ENCODE measurements around the gene ERF. TPM values are rescaled to one million over a fixed set of nuclear protein-coding genes. Genes with fewer than 3 reads are reported as not detected.

Gene ERF
- polyA plus RNA-seq, 1 donor from 2014 or later = 3.8 TPM

GRCh38 chr19:42220751-42221097, 34.2 kb downstream of the ERF start:
- Histone ChIP-seq H3K36me3 (ENCODE audit: insufficient read depth, low read length) (no peaks in the 10 kb centered on the region), H3K9ac (ENCODE audit: low read length) (peak overlapping the region; percentile 76), H3K79me2 (replicated peaks; ENCODE audit: insufficient read depth, low read length) (peaks cover 18% of the 10 kb centered on the region), H3K4me2 (ENCODE audit: low read length) (peak overlapping the region; percentile 98), H3K27ac (ENCODE audit: low read length) (peak overlapping the region; percentile 74), H3K9me2 (ENCODE audit: insufficient read depth, low read length) (no peaks in the 10 kb centered on the region), H2AFZ (ENCODE audit: low read depth, low read length) (peak overlapping the region; percentile 53), H3K9me3 (ENCODE audit: low read length) (no peaks in the 10 kb centered on the region), H3K27me3 (ENCODE audit: insufficient read depth, low read depth, low read length) (no peaks in the 10 kb centered on the region), H3F3A (ENCODE audit: insufficient read depth, low read length, poor library complexity, severe bottlenecking) (peaks cover 7% of the 10 kb centered on the region), H4K20me1 (ENCODE audit: insufficient read depth) (peaks cover 3% of the 10 kb centered on the region), H3K4me3 (ENCODE audit: low read length) (peak overlapping the region; percentile 84)
- no peak for TF ChIP-seq SMC3 (conservative IDR thresholded peaks at IDR 0.05; ENCODE audit: poor library complexity)
- TF ChIP-seq MXI1 (conservative IDR thresholded peaks at IDR 0.05; ENCODE audit: poor library complexity, severe bottlenecking) = no peak
- TF ChIP-seq TAF1 (IDR thresholded peaks at IDR 0.05; ENCODE audit: low read depth) = no peak
- no peak for TF ChIP-seq RAD21 (conservative IDR thresholded peaks at IDR 0.05)
- TF ChIP-seq POLR2AphosphoS5 (IDR thresholded peaks at IDR 0.05) = no peak

DNA sequence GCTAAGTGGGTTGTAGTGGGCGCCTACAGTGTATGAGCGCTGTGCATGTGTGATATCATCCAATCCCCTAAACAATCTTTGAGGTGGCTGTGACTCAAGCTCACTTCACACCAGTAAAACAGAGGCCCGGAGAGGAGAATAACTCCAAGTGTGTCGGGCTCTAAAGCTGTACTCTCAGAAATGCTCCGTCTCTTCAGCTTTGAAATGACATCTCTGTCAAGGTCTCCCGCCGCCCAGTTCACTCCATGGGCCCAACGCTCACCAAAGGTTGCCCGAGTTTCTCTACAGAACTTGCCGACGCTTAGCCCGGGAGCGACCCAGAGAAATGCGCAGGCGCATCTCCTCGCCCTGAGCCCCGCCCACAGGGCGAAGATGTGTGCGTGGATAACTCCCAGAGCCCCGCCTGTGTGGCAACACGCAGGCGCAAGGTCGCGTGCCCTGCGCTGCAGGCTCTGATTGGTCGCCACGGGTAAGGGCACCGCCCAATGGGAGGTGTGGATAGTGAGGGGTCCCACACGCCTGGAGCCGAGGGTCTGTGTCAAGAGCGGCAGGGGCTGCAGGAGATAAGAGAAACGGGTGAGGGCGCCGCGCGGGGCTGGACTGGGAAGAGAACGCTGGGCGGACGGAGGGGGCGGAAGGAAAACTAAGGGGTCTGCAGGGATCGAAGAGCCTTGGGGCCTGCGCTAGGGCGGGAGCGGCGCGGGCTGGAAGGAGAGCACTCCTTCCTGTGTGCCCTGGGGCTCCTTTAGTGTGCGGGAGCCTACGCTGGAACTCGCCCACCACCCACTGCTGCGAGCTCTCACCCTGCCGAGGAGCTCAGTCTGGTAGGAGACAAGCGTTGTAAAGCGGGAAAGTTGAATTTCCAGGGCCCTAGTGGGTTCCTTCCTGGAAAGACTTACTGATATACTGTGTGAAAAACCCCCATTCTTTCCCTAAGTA, 34.8 kb downstream of the ERF start, which contains the start of gene ZNF526:
Gene ZNF526, plus strand, starts transcription at position 501 of the 939 bp plus-strand sequence. CDS start 4,092 bp downstream, outside the sequence.
- Histone ChIP-seq H4K20me1 (ENCODE audit: insufficient read depth) (peaks cover 8% of the 10 kb centered on the region), H3K79me2 (replicated peaks; ENCODE audit: insufficient read depth, low read length) (peaks cover 24% of the 10 kb centered on the region), H3K9me2 (ENCODE audit: insufficient read depth, low read length) (no peaks in the 10 kb centered on the region), H3F3A (ENCODE audit: insufficient read depth, low read length, poor library complexity, severe bottlenecking) (peaks cover 7% of the 10 kb centered on the region), H2AFZ (ENCODE audit: low read depth, low read length) (peak within 1 kb of the TSS; percentile 53), H3K4me2 (ENCODE audit: low read length) (peak within 1 kb of the TSS; percentile 98), H3K27ac (ENCODE audit: low read length) (peak within 1 kb of the TSS; percentile 74), H3K4me3 (ENCODE audit: low read length) (peak within 1 kb of the TSS; percentile 84), H3K9me3 (ENCODE audit: low read length) (no peaks in the 10 kb centered on the region), H3K27me3 (ENCODE audit: insufficient read depth, low read depth, low read length) (no peaks in the 10 kb centered on the region), H3K36me3 (ENCODE audit: insufficient read depth, low read length) (no peaks in the 10 kb centered on the region), H3K9ac (ENCODE audit: low read length) (peak within 1 kb of the TSS; percentile 76)
- peak; percentile 67 for TF ChIP-seq TAF1 (IDR thresholded peaks at IDR 0.05; ENCODE audit: low read depth)
- TF ChIP-seq, protein P1, sequence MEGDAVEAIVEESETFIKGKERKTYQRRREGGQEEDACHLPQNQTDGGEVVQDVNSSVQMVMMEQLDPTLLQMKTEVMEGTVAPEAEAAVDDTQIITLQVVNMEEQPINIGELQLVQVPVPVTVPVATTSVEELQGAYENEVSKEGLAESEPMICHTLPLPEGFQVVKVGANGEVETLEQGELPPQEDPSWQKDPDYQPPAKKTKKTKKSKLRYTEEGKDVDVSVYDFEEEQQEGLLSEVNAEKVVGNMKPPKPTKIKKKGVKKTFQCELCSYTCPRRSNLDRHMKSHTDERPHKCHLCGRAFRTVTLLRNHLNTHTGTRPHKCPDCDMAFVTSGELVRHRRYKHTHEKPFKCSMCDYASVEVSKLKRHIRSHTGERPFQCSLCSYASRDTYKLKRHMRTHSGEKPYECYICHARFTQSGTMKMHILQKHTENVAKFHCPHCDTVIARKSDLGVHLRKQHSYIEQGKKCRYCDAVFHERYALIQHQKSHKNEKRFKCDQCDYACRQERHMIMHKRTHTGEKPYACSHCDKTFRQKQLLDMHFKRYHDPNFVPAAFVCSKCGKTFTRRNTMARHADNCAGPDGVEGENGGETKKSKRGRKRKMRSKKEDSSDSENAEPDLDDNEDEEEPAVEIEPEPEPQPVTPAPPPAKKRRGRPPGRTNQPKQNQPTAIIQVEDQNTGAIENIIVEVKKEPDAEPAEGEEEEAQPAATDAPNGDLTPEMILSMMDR (IDR thresholded peaks at IDR 0.05; ENCODE audit: poor library complexity, severe bottlenecking) = peak; percentile 81
- TF ChIP-seq EP300 (conservative IDR thresholded peaks at IDR 0.05; ENCODE audit: poor library complexity, severe bottlenecking) = peak; percentile 42
- TF ChIP-seq RAD21 (conservative IDR thresholded peaks at IDR 0.05) = peak; percentile 74
- TF ChIP-seq, protein P2, sequence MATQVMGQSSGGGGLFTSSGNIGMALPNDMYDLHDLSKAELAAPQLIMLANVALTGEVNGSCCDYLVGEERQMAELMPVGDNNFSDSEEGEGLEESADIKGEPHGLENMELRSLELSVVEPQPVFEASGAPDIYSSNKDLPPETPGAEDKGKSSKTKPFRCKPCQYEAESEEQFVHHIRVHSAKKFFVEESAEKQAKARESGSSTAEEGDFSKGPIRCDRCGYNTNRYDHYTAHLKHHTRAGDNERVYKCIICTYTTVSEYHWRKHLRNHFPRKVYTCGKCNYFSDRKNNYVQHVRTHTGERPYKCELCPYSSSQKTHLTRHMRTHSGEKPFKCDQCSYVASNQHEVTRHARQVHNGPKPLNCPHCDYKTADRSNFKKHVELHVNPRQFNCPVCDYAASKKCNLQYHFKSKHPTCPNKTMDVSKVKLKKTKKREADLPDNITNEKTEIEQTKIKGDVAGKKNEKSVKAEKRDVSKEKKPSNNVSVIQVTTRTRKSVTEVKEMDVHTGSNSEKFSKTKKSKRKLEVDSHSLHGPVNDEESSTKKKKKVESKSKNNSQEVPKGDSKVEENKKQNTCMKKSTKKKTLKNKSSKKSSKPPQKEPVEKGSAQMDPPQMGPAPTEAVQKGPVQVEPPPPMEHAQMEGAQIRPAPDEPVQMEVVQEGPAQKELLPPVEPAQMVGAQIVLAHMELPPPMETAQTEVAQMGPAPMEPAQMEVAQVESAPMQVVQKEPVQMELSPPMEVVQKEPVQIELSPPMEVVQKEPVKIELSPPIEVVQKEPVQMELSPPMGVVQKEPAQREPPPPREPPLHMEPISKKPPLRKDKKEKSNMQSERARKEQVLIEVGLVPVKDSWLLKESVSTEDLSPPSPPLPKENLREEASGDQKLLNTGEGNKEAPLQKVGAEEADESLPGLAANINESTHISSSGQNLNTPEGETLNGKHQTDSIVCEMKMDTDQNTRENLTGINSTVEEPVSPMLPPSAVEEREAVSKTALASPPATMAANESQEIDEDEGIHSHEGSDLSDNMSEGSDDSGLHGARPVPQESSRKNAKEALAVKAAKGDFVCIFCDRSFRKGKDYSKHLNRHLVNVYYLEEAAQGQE (IDR thresholded peaks at IDR 0.05; ENCODE audit: borderline replicate concordance) = no peak
- peak; percentile 82 for TF ChIP-seq SMC3 (conservative IDR thresholded peaks at IDR 0.05; ENCODE audit: poor library complexity)
- TF ChIP-seq EZH2 (IDR thresholded peaks at IDR 0.05; ENCODE audit: borderline replicate concordance, insufficient read depth, low read length, poor library complexity, severe bottlenecking) = no peak
- peak; percentile 96 for TF ChIP-seq MXI1 (conservative IDR thresholded peaks at IDR 0.05; ENCODE audit: poor library complexity, severe bottlenecking)
- peak; percentile 93 for TF ChIP-seq POLR2AphosphoS5 (IDR thresholded peaks at IDR 0.05)
